HL-60 (cell line): ENCODE data around the gene LZTFL1.

ENCODE experiments used
- CTCF ChIP-seq: IDR thresholded peaks from one replicate; pipeline ENCODE4 v1.5.1; 2011; ENCODE audit warnings: low read length, control low read depth, inconsistent platforms; ENCODE audit not compliant: insufficient read depth
- POLR2AphosphoS5 ChIP-seq: IDR thresholded peaks from 2 replicates; pipeline ENCODE4 v1.6.1; 2012; ENCODE audit warnings: low read depth

GRCh38 chr3:45779746-45780735 is 61.9 kb downstream of the LZTFL1 start:
- TF ChIP-seq CTCF (no peak), POLR2AphosphoS5 (no peak)
